ENCODE measurements around the gene SMIM7. TPM values are rescaled to one million over a fixed set of nuclear protein-coding genes. Genes with fewer than 3 reads are reported as not detected.

The SMIM7 gene
- total RNA-seq, 1 experiment from 2014 or later = 77.6 TPM

GRCh38 chr19:16620584-16620983 lies 39.4 kb downstream of the SMIM7 start:
- Histone ChIP-seq H2BK12ac (ENCODE audit: insufficient read length, low read depth, low read length) (no peak overlapping the region), H2BK15ac (ENCODE audit: low read depth, low read length) (no peak overlapping the region), H3K23ac (ENCODE audit: insufficient read length, low read depth, low read length) (no peak overlapping the region), H3K14ac (ENCODE audit: insufficient read depth, low read length) (no peak overlapping the region), H3K27me3 (ENCODE audit: insufficient read depth, low read length) (no peaks in the 10 kb centered on the region), H2BK120ac (ENCODE audit: low read depth, low read length, poor library complexity, severe bottlenecking) (no peak overlapping the region), H4K91ac (ENCODE audit: insufficient read length, low read depth, low read length) (no peak overlapping the region), H3K27ac (ENCODE audit: insufficient read length, low read depth, low read length) (no peak overlapping the region), H3K4me2 (ENCODE audit: insufficient read depth, insufficient read length, low read length) (no peak overlapping the region), H3K79me2 (ENCODE audit: insufficient read depth, low read length) (peaks cover 72% of the 10 kb centered on the region; the same call in 1 of the 2 replicates), H2AK5ac (ENCODE audit: insufficient read length, low read length) (no peak overlapping the region), H4K5ac (ENCODE audit: insufficient read length, low read depth, low read length) (no peak overlapping the region), H3K9ac (ENCODE audit: extremely low read depth, insufficient read length, low read length) (no peak overlapping the region), H3K23me2 (ENCODE audit: insufficient read length, low read depth, low read length, poor library complexity, severe bottlenecking) (no peaks in the 10 kb centered on the region), H2BK20ac (ENCODE audit: low read depth, low read length, poor library complexity, severe bottlenecking) (no peak overlapping the region), H3K4ac (ENCODE audit: low read depth, low read length) (no peak overlapping the region), H3T11ph (ENCODE audit: low read length) (no peak overlapping the region), H3K79me1 (ENCODE audit: insufficient read depth, low read depth, low read length, poor library complexity, severe bottlenecking) (peaks cover 18% of the 10 kb centered on the region), H2BK5ac (ENCODE audit: insufficient read length, low read length) (no peak overlapping the region), H3K18ac (ENCODE audit: insufficient read length, low read depth, low read length) (no peak overlapping the region), H4K20me1 (ENCODE audit: control insufficient read depth, insufficient read depth, insufficient read length) (no peaks in the 10 kb centered on the region), H3K4me1 (ENCODE audit: insufficient read depth, low read length) (peaks cover 3% of the 10 kb centered on the region; the same call in 1 of the 2 replicates), H3K9me3 (ENCODE audit: control insufficient read depth, low read depth, low read length) (no peaks in the 10 kb centered on the region), H4K8ac (replicated peaks; ENCODE audit: insufficient read length, low read depth, low read length) (no peak overlapping the region), H3K56ac (ENCODE audit: insufficient read length, low read depth, low read length) (no peak overlapping the region), H2AFZ (ENCODE audit: low read length) (no peak overlapping the region)
- Mint-ChIP-seq H3K9me3 (no peaks in the 10 kb centered on the region), H3K4me3 (no peak overlapping the region), H3K27ac (no peak overlapping the region), H3K27me3 (ENCODE audit: low read depth) (no peaks in the 10 kb centered on the region), H3K4me1 (peaks cover 26 to 41% of the 10 kb centered on the region in 2 experiments), H3K36me3 (ENCODE audit: insufficient read depth in 1 of 3, low read depth in 3 of 3) (peaks cover 0 to 16% (median 5%) of the 10 kb centered on the region in 3 experiments; a peak in 4 of 7 replicates)
- no CpG with 5 or more reads among the region's 3 CpGs for WGBS (ENCODE audit: extremely low coverage, insufficient read length, low lambda C conversion rate)
- no peak for DNase-seq
- TF ChIP-seq CTCF (conservative IDR thresholded peaks at IDR 0.05) = no peak

Data from H9 (cell line).